Chondrocyte (in vitro differentiated cells): ENCODE results near the gene TMEM138. TPM values are rescaled to one million over a fixed set of nuclear protein-coding genes. Genes with fewer than 3 reads are reported as not detected.

ENCODE experiments used
- DNase-seq: peaks from one replicate; pipeline ENCODE4 v3.0.0; 2021; ENCODE audit warnings: mixed read lengths, low spot score
- H3K27ac Mint-ChIP-seq: one replicate; pipeline ENCODE4 v1.8.0; 2021; ENCODE audit warnings: mild to moderate bottlenecking, moderate library complexity, mixed read lengths; ENCODE audit not compliant: unreplicated experiment
- H3K27me3 Mint-ChIP-seq: 2 replicates; pipeline ENCODE4 v1.8.0; 2021; ENCODE audit warnings: low read depth, mixed read lengths
- H3K36me3 Mint-ChIP-seq: 2 replicates; pipeline ENCODE4 v1.8.0; 2021; ENCODE audit warnings: low read depth, mixed read lengths
- H3K4me1 Mint-ChIP-seq: 2 replicates; pipeline ENCODE4 v1.8.0; 2021; ENCODE audit warnings: low read depth, mild to moderate bottlenecking, mixed read lengths
- H3K4me3 Mint-ChIP-seq: one replicate; pipeline ENCODE4 v1.8.0; 2021; ENCODE audit warnings: mild to moderate bottlenecking, moderate library complexity, mixed read lengths; ENCODE audit not compliant: unreplicated experiment
- H3K9me3 Mint-ChIP-seq: 2 replicates; pipeline ENCODE4 v1.8.0; 2021; ENCODE audit warnings: low read depth, mixed read lengths
- CTCF ChIP-seq: fragments of 200-600 bp; sonication (generic); IDR thresholded peaks from 2 replicates; pipeline ENCODE4 v1.5.0; 2021; ENCODE audit warnings: antibody characterized with exemption, mild to moderate bottlenecking, moderate library complexity
- total RNA-seq: library from RNA; stranded (reverse); gene quantifications from 3 replicates; pipeline ENCODE4 v1.2.1, GENCODE V29; 2021

The TMEM138 gene
- total RNA-seq, 1 donor from 2014 or later = 46.7 TPM

GRCh38 chr11:61343792-61344745 lies 18.1 kb upstream of the TMEM138 start:
- TF ChIP-seq CTCF = no peak
- Mint-ChIP-seq H3K9me3 (no peaks in the 10 kb centered on the region), H3K27me3 (no peaks in the 10 kb centered on the region), H3K27ac (no peak overlapping the region), H3K4me1 (no peaks in the 10 kb centered on the region), H3K4me3 (no peak overlapping the region), H3K36me3 (peaks cover 14% of the 10 kb centered on the region)
- DNase-seq = no peak

- H3K4me3 Mint-ChIP-seq = no peak overlapping the region
- H3K27me3 Mint-ChIP-seq = no peaks in the 10 kb centered on the region
- H3K4me1 Mint-ChIP-seq = no peaks in the 10 kb centered on the region
- peaks cover 16% of the 10 kb centered on the region for H3K36me3 Mint-ChIP-seq
- no peaks in the 10 kb centered on the region for H3K9me3 Mint-ChIP-seq
- H3K27ac Mint-ChIP-seq = no peak overlapping the region
- TF ChIP-seq CTCF = no peak
- DNase-seq = no peak
Observed at GRCh38 chr11:61345170-61345610, 17.0 kb upstream of the TMEM138 start.

GRCh38 chr11:61345954-61346843 lies 16.0 kb upstream of the TMEM138 start:
- Mint-ChIP-seq H3K4me1 (no peaks in the 10 kb centered on the region), H3K27me3 (no peaks in the 10 kb centered on the region), H3K9me3 (no peaks in the 10 kb centered on the region), H3K4me3 (no peak overlapping the region), H3K36me3 (peaks cover 15% of the 10 kb centered on the region), H3K27ac (no peak overlapping the region)
- DNase-seq = no peak
- TF ChIP-seq CTCF = no peak

GRCh38 chr11:61347916-61348461 lies 14.2 kb upstream of the TMEM138 start:
- Mint-ChIP-seq H3K36me3 (peaks cover 16% of the 10 kb centered on the region), H3K4me3 (no peak overlapping the region), H3K9me3 (no peaks in the 10 kb centered on the region), H3K27ac (no peak overlapping the region), H3K4me1 (no peaks in the 10 kb centered on the region), H3K27me3 (no peaks in the 10 kb centered on the region)
- TF ChIP-seq CTCF = no peak
- no peak for DNase-seq
